CD4-positive, alpha-beta T cell treated with Interleukin-17A for 4 hours (primary cell): Measurements from ENCODE around the gene ITGAV.

Source experiments
- DNase-seq: peaks from one replicate; pipeline ENCODE4 v3.0.0-alpha.2; 2020; ENCODE audit warnings: mixed read lengths

The ITGAV gene

GRCh38 chr2:186575856-186576255 lies 14.0 kb upstream of the ITGAV start:
- DNase-seq, result no peak

GRCh38 chr2:186576614-186577013 lies 13.2 kb upstream of the ITGAV start:
- DNase-seq, result no peak

GRCh38 chr2:186582698-186583097 lies 7.2 kb upstream of the ITGAV start:
- no peak for DNase-seq

GRCh38 chr2:186584053-186584452 lies 5.8 kb upstream of the ITGAV start:
- DNase-seq, result no peak

- DNase-seq, result no peak
Measured at GRCh38 chr2:186588421-186588820, 1.4 kb upstream of the ITGAV start.

GRCh38 chr2:186588940-186589611 lies 780 bp upstream of the ITGAV start:
- DNase-seq, result no peak

- no peak for DNase-seq
Measured at GRCh38 chr2:186590350-186590758, 498 bp downstream of the ITGAV start.

- peak; percentile 23 for DNase-seq
Measured at GRCh38 chr2:186590759-186591505, 1.1 kb downstream of the ITGAV start.

- DNase-seq, result no peak
Measured at GRCh38 chr2:186591506-186591890, 1.6 kb downstream of the ITGAV start.

GRCh38 chr2:186592137-186592875 lies 2.5 kb downstream of the ITGAV start:
- DNase-seq, result no peak

- DNase-seq, result no peak
Measured at GRCh38 chr2:186593523-186593922, 3.7 kb downstream of the ITGAV start.

- DNase-seq, result no peak
Measured at GRCh38 chr2:186594001-186594722, 4.3 kb downstream of the ITGAV start.

GRCh38 chr2:186595219-186595618 lies 5.4 kb downstream of the ITGAV start:
- DNase-seq, result no peak

- no peak for DNase-seq
Measured at GRCh38 chr2:186599186-186599778, 9.4 kb downstream of the ITGAV start.

- DNase-seq, result no peak
Measured at GRCh38 chr2:186603286-186603685, 13.4 kb downstream of the ITGAV start.

- no peak for DNase-seq
Measured at GRCh38 chr2:186605041-186605440, 15.2 kb downstream of the ITGAV start.

- DNase-seq, result no peak
Measured at GRCh38 chr2:186607660-186608324, 17.9 kb downstream of the ITGAV start.

GRCh38 chr2:186610785-186611184 lies 20.9 kb downstream of the ITGAV start:
- no peak for DNase-seq

GRCh38 chr2:186611526-186611925 lies 21.7 kb downstream of the ITGAV start:
- no peak for DNase-seq

GRCh38 chr2:186612026-186612425 lies 22.2 kb downstream of the ITGAV start:
- no peak for DNase-seq

GRCh38 chr2:186612555-186613440 lies 22.9 kb downstream of the ITGAV start:
- DNase-seq, result no peak
